GM12878 (cell line): ENCODE data around the gene VSX2.

Experiments
- CTCF ChIP-seq, 3 experiments: IDR thresholded peaks in 2 of 3; conservative IDR thresholded peaks in 1 of 3; 2 replicates each; pipeline ENCODE4 v1.5.1; 2011; ENCODE audit warnings: low read depth in 3 of 3, low read length in 3 of 3, mild to moderate bottlenecking in 3 of 3, control low read depth in 2 of 3, moderate library complexity in 2 of 3, inconsistent platforms in 1 of 3, mixed read lengths in 1 of 3; ENCODE audit not compliant: control insufficient read depth in 2 of 3, insufficient read depth in 1 of 3; ENCODE audit errors: extremely low read depth in 1 of 3
- JUND ChIP-seq: IDR thresholded peaks from 2 replicates; pipeline ENCODE4 v1.6.1; 2012; ENCODE audit warnings: low read depth, mild to moderate bottlenecking, low read length, improper control_type of control experiment, moderate library complexity
- POLR2AphosphoS5 ChIP-seq: IDR thresholded peaks from 2 replicates; pipeline ENCODE4 v1.6.1; 2011; ENCODE audit warnings: mild to moderate bottlenecking, low read length, inconsistent platforms
- ZBTB33 ChIP-seq: fragments of 450-650 bp; IDR thresholded peaks from 2 replicates; pipeline ENCODE4 v1.6.1; 2017; ENCODE audit warnings: mild to moderate bottlenecking
- ZNF207 ChIP-seq: fragments of 450-650 bp; IDR thresholded peaks from 2 replicates; pipeline ENCODE4 v1.6.1; 2014; ENCODE audit warnings: antibody characterized with exemption, mild to moderate bottlenecking, borderline replicate concordance

GRCh38 chr14:74207943-74208342, 31.3 kb upstream of the VSX2 start:
- TF ChIP-seq POLR2AphosphoS5 (no peak), JUND (no peak), CTCF (IDR thresholded peaks at IDR 0.05 in 2 of 3, conservative IDR thresholded peaks at IDR 0.05 in 1 of 3; ENCODE audit: control insufficient read depth in 2 of 3, extremely low read depth in 1 of 3, insufficient read depth in 1 of 3, low read depth in 3 of 3, low read length in 3 of 3) (peak; percentile 12 to 21 (median 19); a peak in 2 of 6 replicates), ZBTB33 (no peak), ZNF207 (no peak)
